ENCODE data around the gene ZNF628.

Gene ZNF628

GRCh38 chr19:55529636-55530234, 53.3 kb downstream of the ZNF628 start:
- DNase-seq (ENCODE audit: low read depth in 2 of 2) = no peak

DNA sequence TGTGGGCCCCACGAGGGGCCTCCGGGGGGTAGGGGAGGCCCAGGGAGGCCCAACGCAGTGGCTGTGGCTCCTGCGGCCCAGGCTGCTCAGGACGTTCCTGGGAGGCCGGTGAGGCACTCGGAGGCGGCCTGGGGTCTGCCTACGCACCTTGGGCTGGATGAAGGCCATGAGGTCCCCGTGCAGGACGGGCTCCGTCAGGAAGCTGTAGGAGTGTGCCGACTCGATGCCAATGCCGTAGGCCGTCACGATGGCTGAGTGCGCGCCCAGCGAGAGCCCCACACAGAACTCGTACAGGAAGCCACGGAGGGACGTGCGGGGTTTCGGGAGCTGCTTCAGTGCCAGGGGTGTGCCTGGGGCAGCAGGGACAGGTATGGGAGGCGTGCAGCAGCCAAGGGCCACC, 54.6 kb downstream of the ZNF628 start:
- DNase-seq (ENCODE audit: low read depth in 2 of 2) = no peak

Measured in stimulated activated CD8-positive, alpha-beta memory T cell treated with anti-CD3 and anti-CD28 coated beads, Interleukin-2, amount 100 ng/mL, for 1 hour (primary cell).